H9 (cell line): ENCODE results near the gene JADE2. TPM values are rescaled to one million over a fixed set of nuclear protein-coding genes. Genes with fewer than 3 reads are reported as not detected.

Experiments used
- DNase-seq: peaks from one replicate; pipeline ENCODE4 v3.0.0-alpha.2; 2017
- H2AFZ ChIP-seq: one replicate; pipeline ENCODE4 v1.6.1; 2013; ENCODE audit warnings: mild to moderate bottlenecking, low read length, control low read depth, moderate library complexity
- H2AK5ac ChIP-seq: 2 replicates; pipeline ENCODE4 v1.6.1; 2013; ENCODE audit warnings: low read length, control low read depth, mixed read lengths; ENCODE audit not compliant: insufficient read length
- H2BK120ac ChIP-seq: one replicate; pipeline ENCODE4 v1.6.1; 2013; ENCODE audit warnings: low read depth, mild to moderate bottlenecking, low read length, control low read depth, inconsistent platforms; ENCODE audit not compliant: poor library complexity, severe bottlenecking
- H2BK12ac ChIP-seq: 2 replicates; pipeline ENCODE4 v1.6.1; 2013; ENCODE audit warnings: low read length, control low read depth, mixed read lengths, low read depth; ENCODE audit not compliant: insufficient read length
- H2BK15ac ChIP-seq: 2 replicates; pipeline ENCODE4 v1.6.1; 2013; ENCODE audit warnings: low read depth, low read length, control low read depth
- H2BK20ac ChIP-seq: one replicate; pipeline ENCODE4 v1.6.1; 2013; ENCODE audit warnings: low read depth, mild to moderate bottlenecking, low read length, control low read depth, inconsistent platforms; ENCODE audit not compliant: poor library complexity, severe bottlenecking
- H2BK5ac ChIP-seq: 2 replicates; pipeline ENCODE4 v1.6.1; 2013; ENCODE audit warnings: low read length, control low read depth, mixed read lengths; ENCODE audit not compliant: insufficient read length
- H3K14ac ChIP-seq: 2 replicates; pipeline ENCODE4 v1.6.1; 2013; ENCODE audit warnings: low read length, control low read depth; ENCODE audit not compliant: insufficient read depth
- H3K18ac ChIP-seq: 2 replicates; pipeline ENCODE4 v1.6.1; 2013; ENCODE audit warnings: low read depth, mild to moderate bottlenecking, mixed read lengths, low read length, control low read depth; ENCODE audit not compliant: insufficient read length
- H3K23ac ChIP-seq: 2 replicates; pipeline ENCODE4 v1.6.1; 2013; ENCODE audit warnings: low read length, control low read depth, mixed read lengths, low read depth; ENCODE audit not compliant: insufficient read length
- H3K23me2 ChIP-seq: 2 replicates; pipeline ENCODE4 v1.6.1; 2013; ENCODE audit warnings: low read depth, mild to moderate bottlenecking, mixed read lengths, low read length, control low read depth; ENCODE audit not compliant: insufficient read length, poor library complexity, severe bottlenecking
- H3K27ac ChIP-seq: 2 replicates; pipeline ENCODE4 v1.5.1; 2013; ENCODE audit warnings: low read length, control low read depth, mixed read lengths, low read depth; ENCODE audit not compliant: insufficient read length
- H3K27me3 ChIP-seq: 2 replicates; pipeline ENCODE4 v1.6.1; 2013; ENCODE audit warnings: low read length, control low read depth, inconsistent platforms; ENCODE audit not compliant: insufficient read depth
- H3K4ac ChIP-seq: 2 replicates; pipeline ENCODE4 v1.6.1; 2013; ENCODE audit warnings: low read depth, mild to moderate bottlenecking, control low read depth, inconsistent platforms, low read length, moderate library complexity
- H3K4me1 ChIP-seq: 2 replicates; pipeline ENCODE4 v1.6.1; 2013; ENCODE audit warnings: low read length, control low read depth, inconsistent platforms; ENCODE audit not compliant: insufficient read depth
- H3K4me2 ChIP-seq: 2 replicates; pipeline ENCODE4 v1.6.1; 2013; ENCODE audit warnings: low read length, control low read depth, mixed read lengths; ENCODE audit not compliant: insufficient read length, insufficient read depth
- H3K56ac ChIP-seq: 2 replicates; pipeline ENCODE4 v1.6.1; 2013; ENCODE audit warnings: low read depth, mild to moderate bottlenecking, mixed read lengths, low read length, control low read depth; ENCODE audit not compliant: insufficient read length
- H3K79me1 ChIP-seq: 2 replicates; pipeline ENCODE4 v1.6.1; 2013; ENCODE audit warnings: low read depth, mild to moderate bottlenecking, moderate library complexity, low read length, control low read depth, inconsistent platforms; ENCODE audit not compliant: insufficient read depth, poor library complexity, severe bottlenecking
- H3K79me2 ChIP-seq: 2 replicates; pipeline ENCODE4 v1.6.1; 2013; ENCODE audit warnings: low read length, control low read depth, inconsistent platforms; ENCODE audit not compliant: insufficient read depth
- H3K9ac ChIP-seq: 2 replicates; pipeline ENCODE4 v1.6.1; 2013; ENCODE audit warnings: low read length, control low read depth, mixed read lengths; ENCODE audit not compliant: insufficient read length; ENCODE audit errors: extremely low read depth
- H3K9me3 ChIP-seq: one replicate; pipeline ENCODE4 v1.6.1; 2013; ENCODE audit warnings: low read depth, low read length, inconsistent platforms; ENCODE audit not compliant: control insufficient read depth
- H3T11ph ChIP-seq: one replicate; pipeline ENCODE4 v1.6.1; 2013; ENCODE audit warnings: mild to moderate bottlenecking, low read length, control low read depth, inconsistent platforms
- H4K20me1 ChIP-seq: one replicate; pipeline ENCODE4 v1.6.1; 2013; ENCODE audit not compliant: control insufficient read depth, insufficient read length, insufficient read depth
- H4K5ac ChIP-seq: 2 replicates; pipeline ENCODE4 v1.6.1; 2013; ENCODE audit warnings: low read depth, mild to moderate bottlenecking, mixed read lengths, low read length, control low read depth; ENCODE audit not compliant: insufficient read length
- H4K8ac ChIP-seq: replicated peaks from 2 replicates; pipeline ENCODE4 v1.6.1; 2013; ENCODE audit warnings: low read length, control low read depth, mixed read lengths, low read depth; ENCODE audit not compliant: insufficient read length
- H4K91ac ChIP-seq: 2 replicates; pipeline ENCODE4 v1.6.1; 2013; ENCODE audit warnings: low read depth, mild to moderate bottlenecking, moderate library complexity, mixed read lengths, low read length, control low read depth; ENCODE audit not compliant: insufficient read length
- H3K27ac Mint-ChIP-seq, 3 experiments: 2 replicates in 2 of 3; 3 replicates in 1 of 3; pipeline ENCODE4 v1.8.0; 2020 to 2021; ENCODE audit warnings: mixed read lengths in 3 of 3, mild to moderate bottlenecking in 1 of 3, moderate library complexity in 1 of 3
- H3K27me3 Mint-ChIP-seq: 2 replicates; pipeline ENCODE4 v1.8.0; 2021; ENCODE audit warnings: low read depth, mild to moderate bottlenecking, moderate library complexity, mixed read lengths
- H3K36me3 Mint-ChIP-seq, 3 experiments: 2 replicates in 2 of 3; 3 replicates in 1 of 3; pipeline ENCODE4 v1.8.0; 2020 to 2021; ENCODE audit warnings: low read depth in 3 of 3, mixed read lengths in 3 of 3; ENCODE audit not compliant: insufficient read depth in 1 of 3
- H3K4me1 Mint-ChIP-seq, 2 experiments: 2 replicates each; pipeline ENCODE4 v1.8.0; 2020; ENCODE audit warnings: mixed read lengths in 2 of 2
- H3K4me3 Mint-ChIP-seq, 2 experiments: 2 replicates in 1 of 2; 3 replicates in 1 of 2; pipeline ENCODE4 v1.8.0; 2020 to 2021; ENCODE audit warnings: mild to moderate bottlenecking in 2 of 2, mixed read lengths in 2 of 2, moderate library complexity in 1 of 2
- H3K9me3 Mint-ChIP-seq, 2 experiments: 2 replicates in 1 of 2; 3 replicates in 1 of 2; pipeline ENCODE4 v1.8.0; 2020; ENCODE audit warnings: mild to moderate bottlenecking in 2 of 2, mixed read lengths in 2 of 2, moderate library complexity in 1 of 2
- CTCF ChIP-seq: fragments of 200-600 bp; sonication (generic); conservative IDR thresholded peaks from 3 replicates; pipeline ENCODE4 v1.8.0; 2021; ENCODE audit warnings: antibody characterized with exemption, mild to moderate bottlenecking
- WGBS: extraction: QIAGEN DNeasy Blood & Tissue Kit; methylation state at CpG from one replicate; pipeline ENCODE4 v1.1.7; 2013; ENCODE audit warnings: missing lambda C conversion rate, low lambda C conversion rate, mixed read lengths; ENCODE audit not compliant: insufficient read length; ENCODE audit errors: extremely low coverage; 5-methylcytosine and 5-hydroxymethylcytosine counted together
- total RNA-seq: library from RNA; stranded (reverse); gene quantifications from 2 replicates; pipeline ENCODE4 v1.2.1, GENCODE V29; 2021

JADE2 gene
- total RNA-seq, 1 experiment from 2014 or later, result 99.7 TPM

- Histone ChIP-seq H3K79me2 (no peaks in the 10 kb centered on the region), H3K79me1 (no peaks in the 10 kb centered on the region), H4K5ac (no peak overlapping the region), H3K14ac (no peak overlapping the region), H2BK20ac (no peak overlapping the region), H2BK15ac (no peak overlapping the region), H3K27me3 (no peaks in the 10 kb centered on the region), H3K23me2 (no peaks in the 10 kb centered on the region), H3K4me2 (no peak overlapping the region), H3K27ac (no peak overlapping the region), H3T11ph (no peak overlapping the region), H3K9me3 (no peaks in the 10 kb centered on the region), H2AFZ (no peak overlapping the region), H4K8ac (no peak overlapping the region), H2BK12ac (no peak overlapping the region), H4K91ac (no peak overlapping the region), H2AK5ac (no peak overlapping the region), H2BK120ac (no peak overlapping the region), H3K4ac (no peak overlapping the region), H4K20me1 (no peaks in the 10 kb centered on the region), H3K4me1 (peaks cover 18% of the 10 kb centered on the region; the same call in 1 of the 2 replicates), H3K9ac (no peak overlapping the region), H2BK5ac (no peak overlapping the region), H3K18ac (no peak overlapping the region), H3K56ac (no peak overlapping the region), H3K23ac (no peak overlapping the region)
- WGBS, result no CpG with 5 or more reads among the region's 3 CpGs
- H3K36me3 Mint-ChIP-seq, result no peaks in the 10 kb centered on the region
- peaks cover 2% of the 10 kb centered on the region; the same call in 1 of the 2 replicates for H3K27me3 Mint-ChIP-seq
- no peak overlapping the region for H3K4me3 Mint-ChIP-seq
- no peaks in the 10 kb centered on the region for H3K9me3 Mint-ChIP-seq
- peaks cover 38 to 48% of the 10 kb centered on the region in 2 experiments for H3K4me1 Mint-ChIP-seq
- peak overlapping the region in 2 of 3 experiments; percentile 19 to 53; a peak in 3 of 7 replicates for H3K27ac Mint-ChIP-seq
- TF ChIP-seq CTCF, result no peak
- DNase-seq, result no peak
Observed at GRCh38 chr5:134594797-134595457, 69.5 kb downstream of the JADE2 start.
